HepG2 (cell line): ENCODE results near the gene DYSF.

Source experiments
- ATF5 ChIP-seq: sonication (generic); formaldehyde crosslinking; IDR thresholded peaks from 2 replicates; pipeline ENCODE4 v1.4.0; 2020; ENCODE audit warnings: mild to moderate bottlenecking, low read depth, missing genetic modification reagents
- FLYWCH1 ChIP-seq: sonication (generic); formaldehyde crosslinking; IDR thresholded peaks from 2 replicates; pipeline ENCODE4 v1.8.1; 2023; ENCODE audit warnings: mild to moderate bottlenecking, missing genetic modification reagents
- FOSL1 ChIP-seq: sonication (generic); formaldehyde crosslinking; IDR thresholded peaks from 2 replicates; pipeline ENCODE4 v1.9.0; 2021; ENCODE audit warnings: missing genetic modification reagents, borderline replicate concordance
- NCOA2 ChIP-seq: sonication (generic); formaldehyde crosslinking; IDR thresholded peaks from 2 replicates; pipeline ENCODE4 v1.8.0; 2022; ENCODE audit warnings: inconsistent platforms
- NFATC3 ChIP-seq: sonication (generic); formaldehyde crosslinking; IDR thresholded peaks from 2 replicates; pipeline ENCODE4 v1.5.1; 2020; ENCODE audit warnings: mild to moderate bottlenecking, missing genetic modification reagents
- ZNF383 ChIP-seq: sonication (generic); formaldehyde crosslinking; IDR thresholded peaks from 2 replicates; pipeline ENCODE4 v1.4.0; 2020; ENCODE audit warnings: missing genetic modification reagents, mild to moderate bottlenecking, borderline replicate concordance
- ZNF430 ChIP-seq: sonication (generic); formaldehyde crosslinking; IDR thresholded peaks from 2 replicates; pipeline ENCODE4 v1.9.0; 2021; ENCODE audit warnings: mild to moderate bottlenecking, missing genetic modification reagents
- TF ChIP-seq, protein P1 (sequence below): IDR thresholded peaks from 2 replicates; pipeline ENCODE4 v1.6.1; 2016; ENCODE audit warnings: missing biosample characterization, missing genetic modification reagents, low read depth
- TF ChIP-seq, protein P2 (sequence below): sonication (generic); formaldehyde crosslinking; IDR thresholded peaks from 2 replicates; pipeline ENCODE4 v1.4.0; 2020; ENCODE audit warnings: mild to moderate bottlenecking, missing genetic modification reagents, borderline replicate concordance
- TF ChIP-seq, protein P3 (sequence below): sonication (generic); formaldehyde crosslinking; conservative IDR thresholded peaks from 2 replicates; pipeline ENCODE4 v1.8.1; 2023; ENCODE audit warnings: missing genetic modification reagents

- TF ChIP-seq FLYWCH1 (CRISPR knock-in tag) (no peak), ZNF383 (CRISPR knock-in tag) (no peak), NCOA2 (CRISPR knock-in tag) (no peak), ZNF430 (CRISPR knock-in tag) (no peak), NFATC3 (CRISPR knock-in tag) (no peak), ATF5 (CRISPR knock-in tag) (no peak), FOSL1 (CRISPR knock-in tag) (no peak)
- TF ChIP-seq, protein P1, sequence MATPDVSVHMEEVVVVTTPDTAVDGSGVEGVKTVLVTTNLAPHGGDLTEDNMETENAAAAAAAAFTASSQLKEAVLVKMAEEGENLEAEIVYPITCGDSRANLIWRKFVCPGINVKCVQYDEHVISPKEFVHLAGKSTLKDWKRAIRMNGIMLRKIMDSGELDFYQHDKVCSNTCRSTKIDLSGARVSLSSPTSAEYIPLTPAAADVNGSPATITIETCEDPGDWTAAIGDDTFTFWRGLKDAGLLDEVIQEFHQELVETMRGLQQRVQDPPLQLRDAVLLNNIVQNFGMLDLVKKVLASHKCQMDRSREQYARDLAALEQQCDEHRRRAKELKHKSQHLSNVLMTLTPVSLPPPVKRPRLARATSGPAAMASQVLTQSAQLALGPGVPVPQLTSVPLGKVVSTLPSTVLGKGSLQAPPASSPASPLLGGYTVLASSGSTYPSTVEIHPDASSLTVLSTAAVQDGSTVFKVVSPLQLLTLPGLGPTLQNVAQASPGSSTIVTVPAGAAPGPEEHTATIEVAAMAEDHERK (CRISPR knock-in tag), result no peak
- TF ChIP-seq, protein P2, sequence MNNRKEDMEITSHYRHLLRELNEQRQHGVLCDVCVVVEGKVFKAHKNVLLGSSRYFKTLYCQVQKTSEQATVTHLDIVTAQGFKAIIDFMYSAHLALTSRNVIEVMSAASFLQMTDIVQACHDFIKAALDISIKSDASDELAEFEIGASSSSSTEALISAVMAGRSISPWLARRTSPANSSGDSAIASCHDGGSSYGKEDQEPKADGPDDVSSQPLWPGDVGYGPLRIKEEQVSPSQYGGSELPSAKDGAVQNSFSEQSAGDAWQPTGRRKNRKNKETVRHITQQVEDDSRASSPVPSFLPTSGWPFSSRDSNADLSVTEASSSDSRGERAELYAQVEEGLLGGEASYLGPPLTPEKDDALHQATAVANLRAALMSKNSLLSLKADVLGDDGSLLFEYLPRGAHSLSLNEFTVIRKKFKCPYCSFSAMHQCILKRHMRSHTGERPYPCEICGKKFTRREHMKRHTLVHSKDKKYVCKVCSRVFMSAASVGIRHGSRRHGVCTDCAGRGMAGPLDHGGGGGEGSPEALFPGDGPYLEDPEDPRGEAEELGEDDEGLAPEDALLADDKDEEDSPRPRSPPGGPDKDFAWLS, result no peak
- TF ChIP-seq, protein P3, sequence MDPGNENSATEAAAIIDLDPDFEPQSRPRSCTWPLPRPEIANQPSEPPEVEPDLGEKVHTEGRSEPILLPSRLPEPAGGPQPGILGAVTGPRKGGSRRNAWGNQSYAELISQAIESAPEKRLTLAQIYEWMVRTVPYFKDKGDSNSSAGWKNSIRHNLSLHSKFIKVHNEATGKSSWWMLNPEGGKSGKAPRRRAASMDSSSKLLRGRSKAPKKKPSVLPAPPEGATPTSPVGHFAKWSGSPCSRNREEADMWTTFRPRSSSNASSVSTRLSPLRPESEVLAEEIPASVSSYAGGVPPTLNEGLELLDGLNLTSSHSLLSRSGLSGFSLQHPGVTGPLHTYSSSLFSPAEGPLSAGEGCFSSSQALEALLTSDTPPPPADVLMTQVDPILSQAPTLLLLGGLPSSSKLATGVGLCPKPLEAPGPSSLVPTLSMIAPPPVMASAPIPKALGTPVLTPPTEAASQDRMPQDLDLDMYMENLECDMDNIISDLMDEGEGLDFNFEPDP (CRISPR knock-in tag), result no peak
Measured at GRCh38 chr2:71608034-71608433, 154.7 kb downstream of the DYSF start.
